Lung (tissue), 12 donors: Measurements from ENCODE around the gene MTIF2. TPM values are rescaled to one million over a fixed set of nuclear protein-coding genes. Genes with fewer than 3 reads are reported as not detected.

Experiments
- ATAC-seq: fragments of 200-7000 bp; cut with Tn5 transposase; one replicate; pipeline ENCODE4 v1.9.1; 2020; ENCODE audit warnings: moderate number of reproducible peaks; ENCODE audit not compliant: insufficient read depth, low FRiP score
- DNase-seq, 3 donors: peaks; one replicate each; pipeline ENCODE4 v3.0.0-alpha.2; 2013 to 2017
- H3K27ac ChIP-seq, 2 donors: one replicate each; pipeline ENCODE4 v1.5.1; 2013; ENCODE audit warnings: mild to moderate bottlenecking in 2 of 2, moderate library complexity in 2 of 2, control low read depth in 1 of 2, inconsistent platforms in 1 of 2, low read depth in 1 of 2, low read length in 1 of 2
- H3K27me3 ChIP-seq, 3 donors: one replicate each; pipeline ENCODE4 v1.5.1; 2013; ENCODE audit warnings: low read length in 2 of 3; ENCODE audit not compliant: control insufficient read depth in 3 of 3, insufficient read depth in 3 of 3
- H3K36me3 ChIP-seq, 4 donors: one replicate each; pipeline ENCODE4 v1.5.1; 2013; ENCODE audit warnings: low read length in 4 of 4, mild to moderate bottlenecking in 1 of 4, moderate library complexity in 1 of 4; ENCODE audit not compliant: control insufficient read depth in 4 of 4, insufficient read depth in 4 of 4
- H3K4me1 ChIP-seq, 5 donors: one replicate each; pipeline ENCODE4 v1.5.1; 2013; ENCODE audit warnings: low read length in 5 of 5, mild to moderate bottlenecking in 2 of 5, moderate library complexity in 1 of 5; ENCODE audit not compliant: control insufficient read depth in 5 of 5, insufficient read depth in 5 of 5
- H3K4me3 ChIP-seq: one replicate; pipeline ENCODE4 v1.5.1; 2013; ENCODE audit warnings: mild to moderate bottlenecking, control low read depth, moderate library complexity
- H3K9ac ChIP-seq, 2 donors: one replicate each; pipeline ENCODE4 v1.5.1; 2013; ENCODE audit warnings: low read length in 2 of 2, control low read depth in 1 of 2; ENCODE audit not compliant: insufficient read depth in 1 of 2
- H3K9me3 ChIP-seq, 4 donors: one replicate each; pipeline ENCODE4 v1.5.1; 2013; ENCODE audit warnings: low read length in 3 of 4, mild to moderate bottlenecking in 1 of 4, moderate library complexity in 1 of 4; ENCODE audit not compliant: control insufficient read depth in 4 of 4, insufficient read depth in 3 of 4
- WGBS, 2 donors: extraction: QIAGEN DNeasy Blood & Tissue Kit; methylation state at CpG; one replicate each; pipeline ENCODE4 v1.1.7; 2013; 5-methylcytosine and 5-hydroxymethylcytosine counted together
- polyA plus RNA-seq, 2 donors: library from polyadenylated mRNA; stranded (reverse); fragments of 200-250 nt; gene quantifications; one replicate each; pipeline ENCODE4 v1.2.1, GENCODE V29; 2013
- total RNA-seq, 2 donors: library from RNA; depleted of rRNA in 1 of 2; stranded (reverse); fragments of >200 nt in 1 of 2; gene quantifications; one replicate each; pipeline ENCODE4 v1.2.1, GENCODE V29; 2014 to 2021
- TF ChIP-seq, protein P1 (sequence below): IDR thresholded peaks from 2 replicates; pipeline ENCODE4 v1.5.1; 2012; ENCODE audit warnings: mild to moderate bottlenecking; ENCODE audit errors: control extremely low read depth, extremely low read depth
- donor health status: control.
- donor health status: control.
- donor health status: Bipolar disorder and iron deficiency.
- donor health status: healthy.
- donor health status: DM: yes; HTN: yes; CAD: no.

Gene MTIF2
- total and polyA plus RNA-seq, 4 donors, result 16.4 to 26.3 (median 21.2) TPM

DNA sequence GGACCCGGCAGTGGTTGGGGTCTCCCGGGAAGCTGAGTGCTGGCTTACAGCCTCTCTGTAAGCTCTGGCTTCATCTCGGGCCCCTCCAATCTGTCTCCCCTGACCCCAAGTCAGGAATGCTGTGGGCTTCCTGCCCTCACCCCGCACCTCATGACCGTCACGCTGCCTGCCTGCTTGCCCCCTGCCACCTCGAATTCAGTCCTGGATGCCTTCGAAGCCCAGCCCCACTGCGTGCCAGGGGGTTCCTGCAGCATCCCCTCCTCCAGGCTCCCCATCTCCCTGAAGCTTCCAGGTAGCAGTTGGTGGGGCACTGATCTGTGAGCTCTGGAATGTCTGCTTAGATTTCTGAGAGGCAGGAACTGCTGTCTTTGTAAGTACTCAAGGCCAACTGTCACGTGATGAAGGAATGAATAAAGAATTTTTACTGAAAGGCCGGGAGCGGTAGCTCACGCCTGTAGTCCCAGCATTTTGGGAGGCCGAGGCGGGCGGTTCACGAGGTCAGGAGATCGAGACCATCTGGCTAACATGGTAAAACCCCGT, 43.5 kb downstream of the MTIF2 start:
- Histone ChIP-seq H3K4me3 (no peak overlapping the region), H3K36me3 (peaks cover 0 to 5% (median 0%) of the 10 kb centered on the region in 4 donors), H3K4me1 (peaks cover 0 to 6% (median 3%) of the 10 kb centered on the region in 5 donors), H3K9me3 (no peaks in the 10 kb centered on the region), H3K27ac (no peak overlapping the region), H3K27me3 (no peaks in the 10 kb centered on the region), H3K9ac (no peak overlapping the region)
- TF ChIP-seq, protein P1, sequence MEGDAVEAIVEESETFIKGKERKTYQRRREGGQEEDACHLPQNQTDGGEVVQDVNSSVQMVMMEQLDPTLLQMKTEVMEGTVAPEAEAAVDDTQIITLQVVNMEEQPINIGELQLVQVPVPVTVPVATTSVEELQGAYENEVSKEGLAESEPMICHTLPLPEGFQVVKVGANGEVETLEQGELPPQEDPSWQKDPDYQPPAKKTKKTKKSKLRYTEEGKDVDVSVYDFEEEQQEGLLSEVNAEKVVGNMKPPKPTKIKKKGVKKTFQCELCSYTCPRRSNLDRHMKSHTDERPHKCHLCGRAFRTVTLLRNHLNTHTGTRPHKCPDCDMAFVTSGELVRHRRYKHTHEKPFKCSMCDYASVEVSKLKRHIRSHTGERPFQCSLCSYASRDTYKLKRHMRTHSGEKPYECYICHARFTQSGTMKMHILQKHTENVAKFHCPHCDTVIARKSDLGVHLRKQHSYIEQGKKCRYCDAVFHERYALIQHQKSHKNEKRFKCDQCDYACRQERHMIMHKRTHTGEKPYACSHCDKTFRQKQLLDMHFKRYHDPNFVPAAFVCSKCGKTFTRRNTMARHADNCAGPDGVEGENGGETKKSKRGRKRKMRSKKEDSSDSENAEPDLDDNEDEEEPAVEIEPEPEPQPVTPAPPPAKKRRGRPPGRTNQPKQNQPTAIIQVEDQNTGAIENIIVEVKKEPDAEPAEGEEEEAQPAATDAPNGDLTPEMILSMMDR, result no peak
- no peak for ATAC-seq
- 83 to 86% methylated on average over 19 of the region's 19 CpGs for WGBS, 2 donors
- no peak for DNase-seq

DNA sequence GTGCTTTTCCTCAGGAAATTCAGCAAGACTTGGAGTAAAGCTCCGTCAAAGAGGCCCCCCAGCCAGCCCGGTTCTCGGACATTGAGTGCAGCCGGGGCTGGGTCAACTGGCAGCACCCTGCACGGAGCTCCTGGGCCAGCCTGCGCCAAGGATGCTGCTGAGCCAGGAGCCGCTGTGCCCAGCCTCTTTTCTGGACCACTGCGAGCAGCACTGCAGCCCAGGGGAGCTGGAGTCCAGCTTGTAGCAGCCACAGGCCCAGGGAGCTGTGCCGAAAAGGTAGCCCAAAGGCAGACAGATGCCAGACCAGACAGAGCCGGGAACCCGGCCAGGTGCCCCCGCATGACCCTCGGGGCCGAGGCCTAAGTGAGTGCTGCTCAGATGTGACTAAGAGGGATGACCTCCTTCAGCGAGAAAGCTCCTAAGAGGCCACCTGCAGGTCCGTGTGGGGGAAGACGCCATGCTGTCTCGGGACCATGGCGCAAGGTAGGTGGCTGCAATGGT, 44.2 kb downstream of the MTIF2 start:
- 84 to 86% methylated on average over 19 of the region's 19 CpGs for WGBS, 2 donors
- DNase-seq (no peak), ATAC-seq (no peak)
- Histone ChIP-seq H3K9ac (no peak overlapping the region), H3K27ac (no peak overlapping the region), H3K4me1 (peaks cover 0 to 6% (median 3%) of the 10 kb centered on the region in 5 donors), H3K36me3 (peaks cover 0 to 5% (median 0%) of the 10 kb centered on the region in 4 donors), H3K27me3 (no peaks in the 10 kb centered on the region), H3K4me3 (no peak overlapping the region), H3K9me3 (no peaks in the 10 kb centered on the region)
- TF ChIP-seq, protein P1, result no peak

DNA sequence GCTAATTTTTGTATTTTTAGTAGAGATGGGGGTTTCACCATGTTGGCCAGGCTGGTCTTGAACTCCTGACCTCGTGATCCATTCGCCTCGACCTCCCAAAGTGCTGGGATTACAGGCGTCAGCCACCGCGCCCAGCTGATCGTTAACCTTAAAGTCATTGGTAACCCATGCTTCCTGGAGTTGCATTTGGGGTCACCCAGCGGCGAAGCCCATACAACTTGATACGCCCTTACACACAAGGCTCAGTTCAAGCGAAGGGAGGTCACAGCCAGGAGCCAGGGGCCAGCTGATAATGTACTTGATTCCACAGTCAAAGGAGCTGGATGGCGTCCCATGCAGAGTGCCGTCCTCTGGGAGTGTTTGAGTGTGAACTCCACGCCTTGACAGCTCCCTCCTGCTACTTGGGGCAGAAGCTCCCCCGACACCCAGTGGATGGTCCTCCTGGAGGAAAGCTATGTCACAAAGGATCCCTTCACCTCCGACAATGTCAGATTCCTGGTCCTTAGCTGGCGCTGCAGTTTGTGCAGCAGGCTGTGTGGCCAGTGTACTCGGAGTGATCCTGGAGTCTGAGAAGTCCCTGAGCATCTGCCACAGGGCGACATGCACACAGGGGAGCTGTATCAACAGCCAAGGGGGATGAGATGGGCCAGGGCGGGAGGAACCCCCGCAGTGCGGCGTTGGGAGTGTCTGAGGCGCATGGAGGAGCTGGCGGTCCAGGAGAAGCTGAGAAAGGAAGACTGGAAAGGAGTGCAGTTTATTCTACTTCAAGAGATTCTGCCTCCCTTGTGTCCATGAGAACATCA, 44.9 kb downstream of the MTIF2 start:
- WGBS, 2 donors, result 91 to 95% methylated on average over 25 of the region's 25 CpGs
- Histone ChIP-seq H3K4me3 (no peak overlapping the region), H3K9me3 (no peaks in the 10 kb centered on the region), H3K27ac (peak overlapping the region in 1 of 2 donors; percentile 20), H3K4me1 (peaks cover 0 to 3% (median 3%) of the 10 kb centered on the region in 5 donors), H3K9ac (no peak overlapping the region), H3K36me3 (peaks cover 0 to 5% (median 0%) of the 10 kb centered on the region in 4 donors), H3K27me3 (no peaks in the 10 kb centered on the region)
- TF ChIP-seq, protein P1, result no peak
- ATAC-seq (no peak), DNase-seq (peak in 2 of 3 donors; percentile 8 to 19)
